GM21825 (cell line): ENCODE results near the gene SUGP1.

ENCODE experiments used
- ATAC-seq: cut with Tn5 transposase; IDR thresholded peaks from one replicate; pipeline ENCODE4 v1.9.1; 2021; ENCODE audit warnings: mild to moderate bottlenecking, moderate library complexity; ENCODE audit not compliant: unreplicated experiment

Gene SUGP1

DNA sequence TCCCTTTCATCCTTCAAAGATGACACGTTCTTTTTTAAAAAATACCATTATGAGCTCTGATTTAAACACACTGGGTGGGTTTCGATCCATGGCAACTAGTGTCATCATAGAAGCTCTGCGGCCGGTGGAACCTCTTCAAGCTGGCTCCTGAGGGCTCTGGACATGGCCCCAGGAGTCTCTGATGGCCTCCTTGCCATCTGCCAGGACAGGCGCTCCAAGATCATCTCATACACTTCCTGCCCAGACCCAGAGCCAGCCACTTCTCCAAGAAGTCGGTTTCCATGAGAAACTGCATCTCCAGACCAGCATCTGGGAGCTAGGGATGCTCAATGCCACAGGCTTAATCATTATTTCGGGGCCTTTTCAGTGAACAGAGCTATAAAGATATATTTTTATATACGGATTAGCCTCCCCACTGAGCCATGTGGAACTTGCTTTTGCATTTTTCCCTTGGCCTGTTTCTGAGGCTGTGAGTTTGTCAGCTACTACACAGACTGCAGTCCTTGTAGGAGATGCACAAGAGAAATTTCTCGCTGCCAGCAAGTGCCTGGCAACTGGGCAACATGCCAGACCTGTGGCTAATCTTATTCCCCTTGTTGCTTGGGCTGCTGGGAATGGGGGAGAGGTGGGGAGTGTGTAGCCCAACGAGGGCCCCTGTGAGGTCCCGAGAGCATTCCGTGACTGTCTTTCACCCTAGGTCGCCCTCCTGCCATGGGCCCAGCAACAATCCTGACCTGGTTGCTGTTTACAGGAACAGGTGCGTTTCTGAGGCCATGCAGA is 15.9 kb downstream of the SUGP1 start:
- no peak for ATAC-seq

DNA sequence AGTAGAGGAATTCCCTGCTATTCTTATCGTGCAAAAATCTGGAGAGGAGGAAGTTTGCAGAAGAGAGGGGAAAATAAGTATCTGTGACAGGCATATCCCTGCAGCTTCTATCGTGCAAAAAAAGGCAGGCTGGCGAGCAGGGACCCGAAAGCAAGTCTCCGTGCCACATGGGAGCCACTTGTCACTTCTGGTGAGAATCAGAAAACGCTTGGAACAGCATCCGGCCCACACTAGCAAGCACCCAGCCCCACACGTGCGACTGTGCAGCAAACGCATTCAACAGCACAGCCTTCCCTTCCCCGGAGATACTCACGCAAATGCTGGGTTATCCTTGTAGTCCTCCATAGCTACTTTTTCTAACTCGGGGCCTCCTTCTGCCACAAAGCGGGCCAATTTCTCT is 16.9 kb downstream of the SUGP1 start:
- no peak for ATAC-seq

DNA sequence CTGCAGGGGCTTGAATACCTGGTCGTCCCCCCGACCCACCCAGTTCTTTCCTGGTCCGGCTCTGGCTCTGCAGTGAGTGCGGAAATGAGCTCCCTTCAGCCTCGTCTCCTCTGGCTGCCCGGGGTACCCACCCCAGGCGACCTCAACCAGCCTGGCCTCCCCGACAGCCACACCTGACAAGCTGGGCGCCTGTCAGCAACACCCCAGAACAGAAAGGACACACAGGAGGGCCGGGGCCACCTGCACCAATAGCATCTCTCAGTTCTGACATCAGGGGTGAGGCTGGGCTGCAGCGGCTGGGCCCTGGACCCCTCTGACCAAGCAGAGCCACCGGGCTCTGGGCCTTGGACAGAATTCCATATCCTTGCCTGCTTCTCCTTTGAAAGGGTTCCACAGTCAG is 19.7 kb downstream of the SUGP1 start:
- no peak for ATAC-seq

DNA sequence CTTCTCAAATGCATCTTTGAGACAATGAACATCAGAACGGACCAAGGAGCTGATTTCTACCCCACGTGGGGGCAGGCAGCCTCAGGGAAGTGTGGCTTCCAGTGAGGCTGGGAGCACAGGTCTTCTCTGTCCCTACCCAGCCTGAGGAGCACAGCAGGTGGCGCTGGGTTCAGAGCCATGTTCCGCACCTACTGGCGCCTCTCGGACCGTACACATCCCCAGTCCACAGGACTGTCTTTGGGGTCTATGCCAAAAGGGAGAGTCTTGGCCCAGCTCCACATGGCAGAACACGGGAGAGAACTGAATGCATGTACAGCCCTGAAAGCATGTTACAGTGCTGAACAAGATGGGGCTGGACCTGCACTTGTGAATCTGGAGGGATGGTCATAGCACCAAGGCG is 22.6 kb downstream of the SUGP1 start:
- ATAC-seq, result no peak

DNA sequence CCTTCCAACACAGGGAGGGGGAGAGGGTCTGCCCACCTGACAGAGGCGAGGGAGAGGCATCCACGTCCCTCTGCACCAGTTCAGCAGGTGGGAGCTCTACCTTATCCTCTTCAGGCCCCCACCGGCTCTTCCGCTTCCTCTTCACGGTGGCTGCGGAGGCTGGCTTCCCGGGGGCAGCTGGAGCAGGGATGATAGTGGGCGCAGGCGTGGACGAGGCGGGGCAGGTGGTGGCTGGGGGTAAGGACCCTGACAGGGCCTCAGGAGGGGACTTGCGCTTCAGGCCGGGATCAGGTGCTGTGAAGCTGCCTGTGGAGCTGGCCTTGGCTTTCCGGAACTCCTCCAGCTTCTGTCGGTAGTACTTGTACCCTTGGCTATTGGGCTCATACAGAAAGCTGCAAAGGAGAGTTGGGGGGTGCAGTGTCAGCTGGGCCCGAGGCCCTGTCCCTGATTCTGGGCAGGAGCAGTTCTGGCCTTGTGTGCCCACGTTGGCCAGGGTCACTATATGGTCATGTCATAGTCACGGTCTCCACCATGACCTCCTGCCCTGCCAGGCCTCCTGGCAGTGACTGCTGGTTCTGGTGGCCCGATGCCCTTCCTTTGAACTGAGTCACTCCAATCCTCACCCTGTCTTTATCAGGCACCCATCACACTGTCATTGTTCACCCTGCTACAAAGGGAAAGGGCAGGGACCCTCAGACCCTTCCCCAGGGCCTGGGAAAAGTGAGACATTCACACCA is 23.2 kb downstream of the SUGP1 start:
- ATAC-seq, result no peak

DNA sequence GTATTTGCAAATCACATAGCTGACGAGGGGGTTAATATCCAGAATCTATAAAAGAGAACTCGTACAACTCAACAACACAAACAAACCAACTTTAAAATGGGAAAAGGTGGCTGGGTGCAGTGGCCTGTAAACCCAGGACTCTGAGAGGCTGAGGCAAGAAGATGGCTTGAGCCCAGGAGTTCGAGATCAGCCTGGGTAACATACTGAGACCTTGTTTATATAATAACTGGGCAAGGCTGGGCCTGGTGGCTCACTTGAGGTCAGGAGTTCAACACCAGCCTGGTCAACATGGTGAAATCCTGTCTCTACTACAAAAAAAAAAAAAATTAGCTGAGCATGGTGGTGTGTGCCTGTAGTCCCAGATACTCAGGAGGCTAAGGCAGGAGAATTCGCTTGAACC is 25.4 kb downstream of the SUGP1 start:
- no peak for ATAC-seq

DNA sequence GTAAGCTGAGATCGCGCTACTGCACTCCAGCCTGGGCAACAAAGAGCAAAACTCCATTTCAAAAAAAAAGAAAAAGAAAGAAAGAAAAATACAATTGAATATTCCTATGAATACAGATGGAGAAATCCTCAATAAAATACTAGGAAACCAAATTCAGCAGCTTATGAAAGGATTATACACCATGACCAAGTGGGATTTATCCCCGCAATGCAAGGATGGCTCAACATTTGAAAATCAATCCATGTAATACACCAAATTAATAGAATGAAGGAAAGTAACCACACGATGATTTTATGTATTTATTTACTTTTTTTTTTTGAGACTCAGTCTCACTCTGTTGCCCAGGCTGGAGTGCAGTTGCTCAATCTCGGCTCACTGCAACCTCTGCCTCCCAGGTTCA is 27.7 kb downstream of the SUGP1 start:
- ATAC-seq, result no peak

DNA sequence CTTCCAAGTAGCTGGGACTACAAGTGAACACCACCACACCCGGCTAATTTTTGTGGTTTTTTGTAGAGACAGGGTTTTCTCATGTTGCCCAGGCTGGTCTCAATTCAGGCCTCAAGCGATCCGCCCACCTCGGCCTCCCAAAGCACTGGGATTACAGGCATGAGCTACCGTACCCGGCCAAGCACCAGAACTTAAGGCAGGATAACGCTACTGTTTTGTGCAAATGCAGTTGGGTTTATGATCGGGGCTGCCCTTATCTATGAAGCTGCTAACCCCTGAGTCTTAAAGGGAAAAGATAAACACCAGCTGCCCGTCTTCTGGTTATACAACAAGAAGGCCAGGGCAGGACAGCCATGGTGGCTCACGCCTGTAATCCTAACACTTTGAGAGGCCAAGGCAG is 34.6 kb downstream of the SUGP1 start:
- no peak for ATAC-seq

DNA sequence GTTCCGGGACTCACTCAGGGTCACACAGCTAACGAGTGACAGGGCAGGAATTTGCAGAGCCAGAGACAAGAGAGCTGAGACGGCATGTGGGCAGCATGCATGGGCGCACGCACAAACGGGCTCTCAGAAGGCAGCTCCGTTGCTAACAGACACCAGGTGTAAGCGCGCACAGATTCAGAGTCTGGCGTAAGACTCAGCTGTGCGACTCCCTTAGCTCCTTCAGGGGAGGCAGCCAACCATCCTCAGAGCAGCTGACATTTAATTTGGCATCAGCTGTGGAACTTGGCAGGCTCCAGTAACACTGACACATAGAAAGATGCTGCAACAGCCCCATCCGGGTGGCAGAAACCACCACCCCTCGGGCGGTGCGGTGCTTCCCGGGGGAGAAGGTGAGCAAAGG is 39.7 kb downstream of the SUGP1 start:
- ATAC-seq, result no peak

DNA sequence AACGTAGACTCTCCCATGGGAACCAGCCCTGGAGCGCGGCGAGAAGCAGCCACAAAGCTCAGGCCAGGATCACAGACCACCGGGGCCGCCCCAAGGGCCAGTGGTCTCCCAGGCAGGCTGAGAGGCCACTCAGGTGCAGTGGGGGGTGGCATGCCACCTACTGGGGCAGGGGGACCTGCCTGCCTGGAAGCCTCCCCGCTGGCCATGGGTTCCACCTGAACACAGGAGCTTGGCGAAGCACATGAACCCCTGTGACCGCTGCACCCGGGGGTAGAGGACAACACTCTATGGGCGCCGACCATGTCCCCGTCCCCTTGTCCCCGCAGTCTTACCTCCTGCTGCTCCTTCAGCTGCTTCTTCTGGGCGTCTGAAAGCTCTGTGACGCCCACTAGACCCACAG is 40.5 kb downstream of the SUGP1 start:
- ATAC-seq, result no peak

DNA sequence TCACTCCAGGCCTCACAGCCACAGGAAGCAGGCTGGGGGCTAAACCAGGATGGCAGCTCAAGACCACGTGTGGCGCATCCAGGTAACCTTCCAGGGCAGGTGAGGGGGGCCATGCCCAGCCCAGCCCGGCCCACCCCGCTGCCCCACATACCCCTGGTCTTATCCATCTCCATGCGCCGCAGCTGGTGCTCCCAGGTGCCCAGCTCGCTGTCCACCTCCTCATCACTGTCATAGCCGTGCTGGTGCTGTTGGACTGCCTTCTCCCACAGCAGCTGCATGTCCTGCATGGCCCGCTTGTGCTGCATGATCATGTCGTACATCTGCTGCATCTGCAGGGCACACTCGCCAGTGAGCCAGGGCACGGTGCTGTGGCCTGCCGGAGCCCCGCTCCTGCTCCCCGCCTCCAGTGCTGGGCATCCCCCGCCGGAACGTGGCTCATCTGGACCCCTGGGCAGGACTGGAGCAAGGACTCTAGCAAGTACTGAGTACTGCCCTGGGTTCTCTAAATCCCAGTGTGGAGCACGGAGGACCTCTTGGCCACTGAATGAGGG is 41.2 kb downstream of the SUGP1 start:
- ATAC-seq, result no peak

DNA sequence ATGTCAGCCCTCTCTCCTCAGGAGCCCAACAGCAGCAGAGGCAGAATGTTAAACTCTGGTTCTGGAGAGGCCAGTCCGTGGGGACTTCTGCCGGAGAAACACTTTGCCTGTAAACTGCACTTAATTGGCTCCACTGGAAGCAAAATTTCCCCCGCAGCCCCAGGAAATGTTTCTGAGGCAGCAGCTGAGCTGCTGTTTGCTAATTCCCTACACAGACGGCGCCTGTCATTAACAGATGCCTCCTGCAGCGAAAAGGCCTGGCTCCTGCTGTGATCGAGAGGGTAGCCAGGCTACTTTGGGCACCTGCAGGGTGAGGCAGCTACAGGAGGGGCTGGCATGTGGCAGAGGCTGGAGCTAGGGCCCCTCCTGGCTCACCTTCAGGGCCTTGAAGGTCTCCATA is 42.0 kb downstream of the SUGP1 start:
- ATAC-seq, result no peak

DNA sequence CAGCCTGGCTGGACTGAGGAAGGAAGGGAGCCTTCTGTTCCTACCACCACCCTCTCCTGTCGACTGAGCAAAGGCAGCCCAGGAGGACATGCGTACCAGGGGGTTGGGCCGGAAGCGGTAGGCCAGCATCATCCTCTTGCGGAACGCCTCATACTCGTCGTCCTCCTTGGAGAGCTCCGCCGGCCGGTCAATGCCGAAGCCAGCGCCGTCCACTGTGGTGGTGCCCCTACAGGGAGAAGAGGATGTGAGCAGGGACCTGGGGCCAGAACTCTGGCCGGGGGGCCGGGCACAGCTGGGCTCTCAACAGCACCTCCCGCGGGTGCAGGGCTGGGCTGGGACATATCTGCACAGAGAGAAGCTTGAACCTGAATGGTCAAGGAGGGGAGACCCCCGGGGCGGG is 43.5 kb downstream of the SUGP1 start:
- no peak for ATAC-seq

DNA sequence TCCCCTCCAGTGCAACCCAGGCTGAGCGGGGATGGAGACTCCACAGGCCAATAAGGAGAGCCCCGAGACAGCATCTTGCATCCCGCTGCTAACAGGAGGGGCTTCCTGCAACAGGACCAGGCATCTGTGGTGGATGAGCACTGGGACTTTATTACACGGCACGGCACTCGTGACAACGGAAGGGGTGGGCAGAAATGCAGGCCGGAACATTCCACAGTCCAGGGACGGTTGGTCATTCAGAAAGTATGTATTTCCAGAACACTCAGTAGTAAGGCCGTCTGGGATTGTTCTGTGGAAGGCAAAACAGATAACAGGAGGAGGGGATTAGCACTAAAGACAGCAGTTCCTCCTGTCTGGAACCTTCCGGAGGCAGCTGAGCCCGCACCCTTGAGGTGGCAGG is 43.9 kb downstream of the SUGP1 start:
- no peak for ATAC-seq

DNA sequence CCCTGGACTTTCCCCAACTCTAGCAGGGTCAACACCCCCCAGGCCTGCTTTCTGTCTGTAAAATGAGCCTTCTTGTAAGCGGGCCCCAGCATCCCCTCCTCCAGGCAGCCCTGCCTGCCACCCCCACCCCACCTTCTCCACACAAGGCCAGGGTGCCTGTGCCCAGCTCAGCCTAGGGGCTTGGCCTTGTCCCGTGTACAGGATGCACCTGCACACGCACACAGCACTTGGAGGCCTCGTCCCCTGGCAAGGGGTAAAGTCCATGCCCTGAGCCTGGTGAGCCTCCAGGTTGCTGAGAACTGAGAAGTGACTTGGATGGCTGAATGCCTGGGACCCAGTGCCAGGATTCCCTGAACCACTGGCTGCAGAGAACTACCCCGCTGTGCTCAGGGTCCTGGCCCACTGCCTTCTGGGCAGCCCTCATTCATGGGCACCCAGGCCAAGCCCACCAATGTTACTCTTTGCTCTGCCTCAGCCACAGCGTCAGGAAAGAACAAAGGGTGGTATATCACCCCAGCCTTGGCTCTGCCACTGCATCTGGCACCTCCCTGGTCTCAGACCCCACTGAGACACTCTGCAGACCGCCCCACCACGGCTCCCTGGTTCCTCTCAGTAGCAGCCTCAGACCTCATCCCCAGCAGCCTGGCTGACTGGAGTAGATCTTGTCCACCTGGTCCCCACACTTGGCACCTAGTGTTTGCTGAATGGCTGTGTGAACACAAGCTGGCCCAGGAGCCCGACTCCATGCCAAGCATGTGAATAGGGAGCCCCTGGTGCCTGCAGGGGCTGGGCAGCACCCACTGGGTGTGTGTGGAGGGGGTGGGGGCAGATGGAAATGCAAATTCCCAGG is 45.4 kb downstream of the SUGP1 start:
- no peak for ATAC-seq

DNA sequence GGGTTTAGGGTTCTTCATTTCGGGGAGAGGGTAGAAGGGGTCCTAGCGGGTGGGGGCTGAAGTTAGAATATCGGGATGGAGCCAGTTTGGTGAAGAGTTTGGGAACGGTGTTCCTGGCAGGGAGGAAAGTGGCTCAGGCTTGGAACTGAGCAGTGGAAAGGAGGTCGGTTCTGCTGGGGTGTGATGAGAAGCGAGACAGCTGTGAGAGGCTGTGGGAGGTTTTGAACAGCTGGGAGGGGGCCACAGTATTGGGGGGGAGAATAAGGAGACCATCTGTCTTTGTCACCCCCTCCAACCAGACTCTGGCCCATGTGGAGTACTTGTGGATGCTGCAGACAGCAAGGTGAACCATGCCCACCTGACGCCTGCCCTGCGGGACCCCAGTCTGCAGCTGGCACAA is 46.2 kb downstream of the SUGP1 start:
- no peak for ATAC-seq

DNA sequence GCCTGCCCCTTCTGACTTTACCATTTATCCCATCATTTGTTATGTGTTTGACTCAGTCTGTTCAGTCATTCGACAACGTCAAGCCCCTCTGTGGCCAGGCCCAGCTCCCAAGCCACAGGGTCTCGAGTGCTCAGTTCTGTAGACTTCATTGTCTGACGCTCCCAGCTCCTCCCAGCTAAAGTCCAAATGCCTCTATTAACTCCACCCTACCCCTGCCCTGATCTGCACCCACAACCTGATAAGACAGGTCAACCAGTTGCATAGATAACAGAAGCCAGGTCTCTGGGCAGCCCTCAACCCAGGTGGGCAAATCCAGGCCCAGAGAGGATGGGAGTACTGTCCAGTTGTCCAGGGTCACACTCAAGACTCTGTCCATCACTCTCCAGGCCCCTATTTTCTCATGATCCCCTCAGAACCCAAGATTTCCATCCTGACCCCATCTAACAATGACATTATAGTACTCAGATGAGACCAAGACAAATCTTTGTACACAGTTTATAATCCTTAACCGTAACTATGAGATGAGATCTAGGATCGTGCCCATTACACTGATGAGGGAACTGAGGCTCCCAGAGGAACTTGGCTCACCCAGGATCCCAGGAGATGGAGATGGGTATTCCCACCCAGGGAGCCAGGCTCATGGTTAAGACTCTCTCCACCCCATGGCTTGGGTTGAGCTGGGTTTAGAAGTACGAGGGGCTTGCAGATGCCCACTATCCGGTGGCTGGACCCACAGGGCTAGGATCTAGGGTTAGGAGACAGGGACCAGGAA is 48.3 kb downstream of the SUGP1 start:
- no peak for ATAC-seq

DNA sequence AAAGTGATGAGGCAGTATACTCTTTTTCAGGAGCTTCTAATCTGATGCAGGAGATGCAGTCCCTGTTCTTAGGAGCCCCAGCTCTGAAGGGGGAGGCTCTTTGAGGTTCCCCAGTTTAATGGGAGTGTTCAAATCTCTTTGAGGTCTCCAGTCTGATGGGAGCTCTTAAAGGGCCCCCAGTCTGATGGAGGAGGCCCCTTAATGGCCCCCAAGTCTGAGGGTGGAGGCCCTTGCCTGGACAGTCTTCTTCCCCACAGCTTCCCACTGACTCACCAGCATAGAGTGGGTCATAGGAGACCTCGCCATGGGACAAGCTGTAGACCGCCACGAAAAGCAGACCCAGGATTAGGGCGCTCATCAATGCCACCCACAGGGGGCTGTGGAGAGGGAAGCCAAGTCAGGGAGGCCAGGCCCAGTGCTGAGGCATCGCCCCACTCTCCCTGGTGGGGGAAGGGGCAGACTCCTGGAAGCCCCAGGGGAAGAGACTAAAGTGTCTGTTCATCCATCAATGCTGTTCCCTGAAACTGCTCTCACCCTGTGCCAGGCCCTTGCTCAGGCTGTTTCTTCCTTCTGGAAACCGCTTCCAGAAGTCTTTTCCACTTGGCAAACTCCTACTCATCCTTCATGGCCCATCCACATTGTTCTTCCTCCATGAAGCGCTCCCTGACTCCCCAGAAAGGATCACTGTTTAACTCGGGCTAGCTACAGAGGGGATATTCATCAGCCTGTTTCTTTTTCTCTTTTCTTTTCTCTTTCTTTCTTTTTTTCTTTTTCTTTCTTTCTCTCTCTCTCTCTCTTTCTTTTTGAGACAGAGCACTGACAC is 49.3 kb downstream of the SUGP1 start:
- no peak for ATAC-seq

DNA sequence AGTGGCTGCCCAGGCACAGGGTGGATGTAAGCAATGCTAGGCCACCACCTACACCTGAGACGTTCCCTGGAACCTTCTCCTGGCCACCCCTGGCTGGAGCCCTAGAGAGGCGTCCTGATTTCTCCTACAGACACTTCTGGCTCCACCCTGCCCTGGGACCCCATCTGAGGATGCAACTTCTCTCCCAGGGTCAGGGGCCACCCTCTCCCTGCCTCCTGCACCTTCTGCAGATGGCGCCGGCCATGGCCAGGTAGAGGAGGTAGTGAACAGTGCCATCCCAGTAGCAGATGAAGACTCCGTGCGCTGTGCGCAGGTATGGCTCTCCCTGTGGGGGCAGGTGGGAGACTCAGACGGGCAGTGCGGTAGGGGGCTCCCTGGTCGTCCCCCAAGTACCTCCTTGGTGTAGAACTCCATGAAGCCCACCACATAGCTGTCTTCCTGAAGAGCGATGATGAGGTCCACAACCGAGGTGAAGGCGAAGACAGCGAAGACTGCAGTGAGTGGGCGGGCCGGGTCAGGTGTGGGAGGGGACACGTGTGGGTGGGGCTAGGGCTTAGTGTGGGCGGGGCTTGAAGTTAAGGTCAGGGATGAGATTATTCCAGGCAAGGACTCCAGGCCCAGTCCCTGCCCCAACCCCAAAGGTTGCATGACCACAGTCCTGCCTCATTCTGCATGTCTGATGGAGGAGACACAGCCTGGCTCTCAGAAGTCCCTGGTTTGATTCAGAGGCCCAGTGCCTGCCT is 50.2 kb downstream of the SUGP1 start:
- ATAC-seq, result no peak
